HG03045 (cell line): ENCODE data around the gene GTF2H4.
A peak's percentile ranks its signal among the peaks of the same experiment; 100 is the strongest.
"Not testable (repeated sequence)": the region's sequence is repeated elsewhere in the genome, so short reads cannot be mapped to it uniquely, and the experiment has no call there.

Experiments
- ATAC-seq: cut with Tn5 transposase; IDR thresholded peaks from one replicate; pipeline ENCODE4 v1.9.1; 2021; ENCODE audit warnings: mild to moderate bottlenecking, moderate library complexity; ENCODE audit not compliant: unreplicated experiment

GTF2H4 gene

GRCh38 chr6:30907758-30908591 lies at the start of gene GTF2H4:
GTF2H4 (plus strand) TSS chr6:30908207.
- ATAC-seq, result peak; percentile 90

- ATAC-seq, result not testable (repeated sequence)
These were observed 48.3 kb upstream of the GTF2H4 start for GRCh38 chr6:30859726-30860125.

GRCh38 chr6:30861257-30862048 lies 46.6 kb upstream of the GTF2H4 start:
- ATAC-seq, result no peak

- ATAC-seq, result no peak
These were observed 45.7 kb upstream of the GTF2H4 start for GRCh38 chr6:30862156-30862875.

- no peak for ATAC-seq
These were observed 43.7 kb upstream of the GTF2H4 start for GRCh38 chr6:30864325-30864724.

GRCh38 chr6:30869241-30869749 lies 38.7 kb upstream of the GTF2H4 start:
- not testable (repeated sequence) for ATAC-seq

GRCh38 chr6:30870546-30870945 lies 37.5 kb upstream of the GTF2H4 start:
- no peak for ATAC-seq

- ATAC-seq, result no peak
These were observed 36.3 kb upstream of the GTF2H4 start for GRCh38 chr6:30871592-30872183.

- no peak for ATAC-seq
These were observed 34.8 kb upstream of the GTF2H4 start for GRCh38 chr6:30873137-30873640.

GRCh38 chr6:30873795-30874194 lies 34.2 kb upstream of the GTF2H4 start:
- not testable (repeated sequence) for ATAC-seq

GRCh38 chr6:30875244-30876038 lies 32.6 kb upstream of the GTF2H4 start:
- no peak for ATAC-seq

- ATAC-seq, result no peak
These were observed 31.8 kb upstream of the GTF2H4 start for GRCh38 chr6:30876039-30876730.

GRCh38 chr6:30877419-30878262 lies 30.4 kb upstream of the GTF2H4 start:
- ATAC-seq, result no peak

GRCh38 chr6:30879684-30880427 lies 28.2 kb upstream of the GTF2H4 start:
- ATAC-seq, result no peak

- no peak for ATAC-seq
These were observed 27.2 kb upstream of the GTF2H4 start for GRCh38 chr6:30880698-30881252.

GRCh38 chr6:30881392-30882203 lies 26.4 kb upstream of the GTF2H4 start:
- no peak for ATAC-seq
